Measurements from ENCODE around the gene TRIM3.

Gene TRIM3

GRCh38 chr11:6480299-6480914, 6.7 kb upstream of the TRIM3 start:
- DNase-seq, result no peak

GRCh38 chr11:6476571-6476970, 2.8 kb upstream of the TRIM3 start:
- no peak for DNase-seq

DNA sequence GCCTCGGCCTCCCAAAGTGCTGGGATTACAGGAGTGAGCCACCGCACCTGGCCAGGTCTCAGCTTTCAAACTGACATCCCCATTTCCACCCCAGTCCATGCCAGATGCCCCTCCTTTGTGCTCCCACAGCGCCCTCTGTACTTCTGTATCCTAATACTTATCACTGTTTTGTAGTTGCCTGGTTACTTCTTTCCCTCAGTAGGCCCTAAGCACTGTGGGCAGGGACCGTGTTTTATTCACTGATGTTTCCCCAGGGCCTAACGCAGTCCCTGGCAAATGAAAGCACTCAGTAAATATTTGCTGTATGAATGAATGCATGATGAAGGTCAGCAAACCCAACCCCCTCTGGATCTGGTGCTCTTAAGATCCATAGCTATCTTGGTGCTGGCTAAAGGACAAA, 2.2 kb upstream of the TRIM3 start:
- DNase-seq, result no peak

- DNase-seq, result no peak
Observed at GRCh38 chr11:6474806-6475500, 1.2 kb upstream of the TRIM3 start.

GRCh38 chr11:6474413-6474792, 662 bp upstream of the TRIM3 start:
- DNase-seq, result no peak

GRCh38 chr11:6472934-6473333, 807 bp downstream of the TRIM3 start:
- DNase-seq, result no peak

GRCh38 chr11:6469599-6469998, 4.1 kb downstream of the TRIM3 start:
- no peak for DNase-seq

GRCh38 chr11:6468712-6469495, 4.8 kb downstream of the TRIM3 start:
- DNase-seq, result no peak

GRCh38 chr11:6459099-6459450, 14.7 kb downstream of the TRIM3 start:
- DNase-seq, result no peak

DNA sequence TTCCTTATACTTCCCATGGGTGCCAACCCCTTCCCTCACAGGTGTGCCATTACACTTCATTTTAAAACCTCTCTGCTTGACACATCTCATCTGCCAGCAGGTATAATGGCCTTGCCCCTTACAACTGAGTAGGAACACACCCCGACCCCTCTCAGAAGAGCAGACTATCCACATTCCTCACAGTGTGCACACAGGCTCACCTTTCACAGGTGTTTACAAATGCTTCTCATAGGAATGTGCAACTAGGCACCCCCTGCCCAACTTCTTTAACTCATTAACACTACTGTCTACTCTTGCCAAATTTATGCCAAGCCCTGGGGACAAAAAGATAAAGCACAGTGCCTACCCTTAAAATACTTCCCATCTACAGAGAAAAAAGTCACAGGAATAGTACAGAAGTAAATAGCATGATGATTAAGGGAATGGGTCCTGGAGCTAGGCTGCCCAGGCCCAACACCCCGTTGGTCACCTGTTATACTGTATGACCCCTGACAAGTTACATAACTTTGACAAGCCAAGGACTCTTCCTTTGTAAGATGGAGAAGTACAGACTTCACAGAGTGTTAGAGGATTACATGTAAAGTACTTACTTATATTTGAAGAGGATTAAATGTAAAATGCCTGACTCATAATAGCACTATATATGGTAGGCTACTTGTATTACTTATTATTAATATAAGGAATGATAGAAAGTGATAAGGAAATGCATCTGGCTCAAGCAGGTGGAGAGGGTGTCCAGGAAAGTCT, 15.2 kb downstream of the TRIM3 start:
- DNase-seq, result no peak

- DNase-seq, result no peak
Observed at GRCh38 chr11:6457581-6458320, 16.0 kb downstream of the TRIM3 start.

DNA sequence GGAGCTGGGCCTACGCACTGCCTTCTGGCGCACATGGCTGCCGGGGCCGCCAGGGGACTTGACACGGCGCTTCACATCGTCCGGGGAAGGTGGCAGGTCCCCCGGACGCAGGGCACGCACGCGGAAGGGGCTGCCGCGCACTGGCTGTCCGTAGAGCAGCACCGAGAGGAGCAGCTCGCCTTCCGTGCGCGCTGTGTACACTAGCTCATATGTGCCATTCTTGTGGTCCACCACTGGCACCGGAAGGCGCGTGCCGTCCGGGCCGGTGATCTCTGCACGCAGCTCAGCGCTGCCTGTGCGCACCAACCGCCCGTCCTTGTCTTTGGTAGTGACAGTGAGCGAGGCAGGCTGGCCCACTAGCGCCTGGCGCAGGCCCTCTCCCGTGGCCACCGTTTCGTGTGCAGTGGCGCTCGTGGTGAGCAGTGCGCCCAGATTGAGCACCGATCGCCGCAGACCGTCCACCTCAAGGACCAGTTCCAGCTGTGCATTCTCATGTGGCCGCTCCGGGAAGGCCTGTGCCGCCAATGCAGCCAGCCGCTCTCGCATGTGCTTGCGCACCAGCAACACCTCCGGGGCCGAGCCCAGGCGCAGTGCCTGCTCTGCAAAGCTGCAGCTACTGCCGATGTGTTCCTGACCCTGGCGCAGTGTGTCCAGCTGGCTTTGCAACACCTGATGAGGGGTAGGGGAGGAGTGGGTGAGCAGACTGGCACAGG, 17.2 kb downstream of the TRIM3 start:
- DNase-seq, result no peak

DNA sequence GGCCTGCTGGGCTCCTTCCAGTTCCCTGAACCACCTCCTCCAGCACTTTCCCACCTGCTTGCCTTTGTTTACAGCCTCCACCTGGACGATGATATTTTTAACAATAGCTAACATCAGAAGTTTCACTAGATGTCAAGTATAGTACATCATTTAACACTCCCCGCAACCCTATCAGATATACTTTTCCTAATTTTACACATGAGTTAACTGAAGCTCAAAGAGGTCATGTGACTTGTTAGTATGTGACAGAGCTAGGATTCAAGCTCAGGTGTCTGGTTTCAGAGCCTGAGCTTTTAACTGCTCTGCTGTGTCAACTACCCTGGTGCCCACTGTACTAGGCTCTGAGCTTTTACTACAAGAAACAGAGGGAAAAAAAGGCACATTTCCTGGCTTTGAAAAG, 18.7 kb downstream of the TRIM3 start:
- DNase-seq, result no peak

GRCh38 chr11:6453152-6453551, 20.6 kb downstream of the TRIM3 start:
- DNase-seq, result no peak

GRCh38 chr11:6452219-6452618, 21.5 kb downstream of the TRIM3 start:
- DNase-seq, result no peak

GRCh38 chr11:6448574-6448973, 25.2 kb downstream of the TRIM3 start:
- DNase-seq, result no peak

- DNase-seq, result no peak
Observed at GRCh38 chr11:6443269-6444003, 30.3 kb downstream of the TRIM3 start.

DNA sequence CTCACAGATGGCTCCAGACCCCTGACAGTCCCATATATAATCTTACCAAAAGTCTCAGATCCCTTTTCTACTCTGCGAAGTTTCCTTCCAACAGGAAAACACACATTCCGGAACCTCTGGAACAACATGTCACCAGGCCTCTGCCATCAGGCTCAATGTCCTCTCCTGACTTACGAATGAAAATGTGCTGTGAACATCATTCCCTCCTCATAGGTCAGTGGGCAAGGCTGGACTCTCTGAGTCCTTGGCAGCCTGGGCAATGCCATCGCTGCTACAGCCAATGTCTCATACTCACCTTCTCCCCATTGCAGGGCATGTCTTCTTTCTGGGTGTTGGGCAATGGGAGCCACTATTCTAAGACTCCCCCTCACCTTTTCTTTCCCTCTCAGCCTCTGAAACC, 31.3 kb downstream of the TRIM3 start:
- no peak for DNase-seq

DNA sequence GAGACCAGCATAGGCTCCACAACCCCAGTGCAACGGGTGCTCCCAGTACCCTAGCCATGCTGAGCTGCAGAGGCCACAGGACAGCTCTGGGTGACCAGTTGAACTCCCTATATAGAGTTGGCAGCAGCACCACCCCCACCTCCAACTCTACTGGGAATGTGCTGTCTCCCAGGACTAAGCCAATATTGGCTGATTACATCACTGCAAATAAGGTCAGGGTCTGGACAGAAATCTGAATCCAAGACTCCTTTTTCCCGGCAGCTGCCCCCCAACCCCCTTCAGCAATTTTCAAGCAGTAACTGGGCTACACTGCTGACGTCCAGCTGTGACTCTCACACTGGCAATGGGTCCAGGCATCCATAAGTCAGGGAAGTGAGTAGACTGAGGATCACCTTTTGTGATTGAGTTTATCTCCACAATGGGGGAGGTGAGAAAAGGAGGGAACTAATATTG, 32.8 kb downstream of the TRIM3 start, which contains the start of gene HPX:
Gene HPX, minus strand, starts transcription at position 82 of the 453 bp plus-strand sequence. Its CDS starts 24 bp downstream, at position 58.
- no peak for DNase-seq

- DNase-seq, result no peak
Observed at GRCh38 chr11:6438979-6439571, 34.7 kb downstream of the TRIM3 start.

DNA sequence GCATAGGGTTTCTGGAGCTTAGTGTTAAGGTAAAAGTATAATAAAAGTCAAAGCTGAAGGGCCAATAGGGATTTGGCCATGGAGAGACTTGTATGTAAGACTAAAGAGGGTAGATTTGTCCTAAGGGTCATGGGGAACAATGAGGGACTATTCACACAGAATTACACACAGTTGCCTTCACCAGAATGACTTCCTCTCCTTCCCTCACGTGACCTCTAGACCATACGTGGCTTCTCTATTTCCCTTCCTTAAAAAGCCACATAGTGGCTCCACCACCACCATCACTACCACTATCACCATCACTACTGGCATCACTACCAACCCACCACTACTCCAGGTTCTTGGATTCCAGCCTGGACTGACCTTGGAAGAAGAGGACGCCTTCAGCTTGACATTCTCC, 35.7 kb downstream of the TRIM3 start:
- DNase-seq, result no peak
